MCF 10A (cell line): ENCODE results near the gene MYO18B. TPM values are rescaled to one million over a fixed set of nuclear protein-coding genes. Genes with fewer than 3 reads are reported as not detected.

Experiments
- BruUV-seq: library from RNA; stranded (reverse); fragments of 400-500 nt; replicated peaks from 2 replicates; lab custom pipeline; 2021; lab: Mats Ljungman, UMichigan
- CTCF ChIA-PET: fragments of 300-600 bp; sonication (Branson Sonifier 250); formaldehyde crosslinking; extraction: SDS; loops from one replicate; lab custom pipeline; 2021; ENCODE audit warnings: antibody characterized with exemption, inconsistent platforms; lab: Yijun Ruan, JAX
- POLR2A ChIA-PET: fragments of 300-600, 350-650 bp; sonication (Branson Sonifier 250); formaldehyde crosslinking; extraction: SDS; loops from one replicate; lab custom pipeline; 2020; ENCODE audit warnings: antibody characterized with exemption, inconsistent platforms; lab: Yijun Ruan, JAX
- DNase-seq: peaks from one replicate; pipeline ENCODE4 v3.0.0-alpha.2; 2018; ENCODE audit not compliant: unreplicated experiment
- H3K27ac Mint-ChIP-seq: one replicate; pipeline ENCODE4 v1.8.0; 2022; ENCODE audit warnings: mild to moderate bottlenecking, low read depth, mixed read lengths; ENCODE audit not compliant: unreplicated experiment
- H3K27me3 Mint-ChIP-seq: one replicate; pipeline ENCODE4 v1.8.0; 2022; ENCODE audit warnings: mixed read lengths; ENCODE audit not compliant: insufficient read depth, unreplicated experiment
- H3K36me3 Mint-ChIP-seq: one replicate; pipeline ENCODE4 v1.8.0; 2022; ENCODE audit warnings: mild to moderate bottlenecking, moderate library complexity, mixed read lengths; ENCODE audit not compliant: insufficient read depth, unreplicated experiment
- H3K4me1 Mint-ChIP-seq: one replicate; pipeline ENCODE4 v1.8.0; 2022; ENCODE audit warnings: mixed read lengths; ENCODE audit not compliant: insufficient read depth, unreplicated experiment
- H3K4me3 Mint-ChIP-seq: one replicate; pipeline ENCODE4 v1.8.0; 2022; ENCODE audit warnings: mild to moderate bottlenecking, moderate library complexity, mixed read lengths; ENCODE audit not compliant: unreplicated experiment
- H3K9me3 Mint-ChIP-seq: one replicate; pipeline ENCODE4 v1.8.0; 2022; ENCODE audit warnings: mixed read lengths; ENCODE audit not compliant: unreplicated experiment
- intact Hi-C: fragments of 100-400 bp; cut with micrococcal nuclease; formaldehyde crosslinking; loops from 2 replicates; pipeline ENCODE4 v1.14.1; 2022
- total RNA-seq: library from RNA; stranded (reverse); gene quantifications from 2 replicates; pipeline ENCODE4 v1.2.3, GENCODE V29; 2022
- TF ChIP-seq, protein P1 (sequence below): fragments of 200-600 bp; IDR thresholded peaks from one replicate; pipeline ENCODE4 v1.8.0; 2022; ENCODE audit warnings: antibody characterized with exemption, mild to moderate bottlenecking; ENCODE audit not compliant: unreplicated experiment

MYO18B gene
- total RNA-seq, 1 experiment from 2014 or later: 0.07 TPM

DNA sequence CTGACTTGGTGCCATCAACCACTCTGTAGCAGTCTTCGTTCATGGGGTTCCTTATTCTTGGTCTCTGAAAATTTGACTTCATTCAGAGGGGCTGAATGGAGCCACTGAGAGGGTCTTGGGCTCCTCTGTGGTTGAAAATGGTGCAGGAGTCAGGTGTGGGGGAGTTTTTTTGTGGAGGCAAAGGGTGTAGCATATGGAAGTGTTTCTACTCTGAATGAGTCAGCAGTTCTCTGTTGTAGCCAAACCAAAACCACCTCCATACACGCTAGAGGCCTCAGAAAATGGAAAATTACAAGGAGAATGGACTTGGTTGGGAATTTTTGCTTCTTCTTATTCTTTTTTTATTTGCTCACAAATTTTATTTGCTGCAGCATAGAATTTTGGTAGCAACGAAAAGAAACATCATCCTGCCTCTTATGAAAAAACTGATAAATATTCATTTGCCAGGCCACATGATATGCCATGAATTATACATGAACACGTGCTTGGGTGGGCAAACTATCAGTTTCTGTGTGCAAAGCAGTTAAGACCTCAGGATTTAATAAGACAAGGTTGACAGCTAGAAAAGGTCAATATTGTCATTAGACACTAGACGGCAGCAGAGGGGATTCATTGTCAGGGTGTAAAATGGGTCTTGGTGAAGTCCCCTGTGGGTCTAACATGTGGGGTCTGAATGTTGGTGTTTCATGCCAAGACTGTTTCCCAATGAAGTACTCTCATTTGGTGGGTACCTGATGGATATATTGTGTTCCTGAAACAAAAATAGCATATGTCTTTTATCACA is 111.7 kb downstream of the MYO18B start:
- CTCF ChIA-PET: interaction anchor here (0.6 kb wide), 1 partner anchor 1783 kb away, joined by 3 read pairs; no protein-coding TSS in a partner anchor
- H3K9me3 Mint-ChIP-seq: no peaks in the 10 kb centered on the region
- H3K4me1 Mint-ChIP-seq: no peaks in the 10 kb centered on the region
- H3K27me3 Mint-ChIP-seq: peaks cover 21% of the 10 kb centered on the region
- TF ChIP-seq, protein P1, sequence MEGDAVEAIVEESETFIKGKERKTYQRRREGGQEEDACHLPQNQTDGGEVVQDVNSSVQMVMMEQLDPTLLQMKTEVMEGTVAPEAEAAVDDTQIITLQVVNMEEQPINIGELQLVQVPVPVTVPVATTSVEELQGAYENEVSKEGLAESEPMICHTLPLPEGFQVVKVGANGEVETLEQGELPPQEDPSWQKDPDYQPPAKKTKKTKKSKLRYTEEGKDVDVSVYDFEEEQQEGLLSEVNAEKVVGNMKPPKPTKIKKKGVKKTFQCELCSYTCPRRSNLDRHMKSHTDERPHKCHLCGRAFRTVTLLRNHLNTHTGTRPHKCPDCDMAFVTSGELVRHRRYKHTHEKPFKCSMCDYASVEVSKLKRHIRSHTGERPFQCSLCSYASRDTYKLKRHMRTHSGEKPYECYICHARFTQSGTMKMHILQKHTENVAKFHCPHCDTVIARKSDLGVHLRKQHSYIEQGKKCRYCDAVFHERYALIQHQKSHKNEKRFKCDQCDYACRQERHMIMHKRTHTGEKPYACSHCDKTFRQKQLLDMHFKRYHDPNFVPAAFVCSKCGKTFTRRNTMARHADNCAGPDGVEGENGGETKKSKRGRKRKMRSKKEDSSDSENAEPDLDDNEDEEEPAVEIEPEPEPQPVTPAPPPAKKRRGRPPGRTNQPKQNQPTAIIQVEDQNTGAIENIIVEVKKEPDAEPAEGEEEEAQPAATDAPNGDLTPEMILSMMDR: peak; percentile 21
- intact Hi-C loops: loop anchor here (2.0 kb wide), 1 partner anchor 477 kb away; no protein-coding TSS in a partner anchor
- no peak overlapping the region for H3K27ac Mint-ChIP-seq
- no TSS peak for BruUV-seq
- peak; percentile 6 for DNase-seq
- H3K36me3 Mint-ChIP-seq: no peaks in the 10 kb centered on the region
- POLR2A ChIA-PET: no interaction called here
- no peak overlapping the region for H3K4me3 Mint-ChIP-seq

DNA sequence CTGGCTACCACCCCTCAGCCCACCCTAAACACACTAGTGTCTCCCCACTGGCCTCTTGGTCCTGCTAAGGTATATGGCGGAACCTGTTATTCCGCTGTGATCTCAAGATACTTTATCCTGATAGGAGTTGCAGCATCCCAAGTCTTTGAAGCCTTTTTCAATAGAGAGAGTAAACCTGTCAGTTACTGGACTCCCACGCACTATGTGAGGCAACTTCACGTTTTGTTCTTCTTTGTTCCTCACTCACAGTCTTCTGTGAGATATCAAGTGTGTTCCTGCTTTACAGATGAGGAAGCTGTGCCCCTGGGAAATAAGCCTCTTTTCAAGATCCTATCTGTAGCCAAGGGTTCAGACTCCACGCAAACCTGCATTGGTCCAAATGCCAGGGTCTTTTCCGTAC is 127.8 kb downstream of the MYO18B start:
- H3K9me3 Mint-ChIP-seq: peaks cover 7% of the 10 kb centered on the region
- no peak for DNase-seq
- no peak overlapping the region for H3K4me3 Mint-ChIP-seq
- ChIA-PET CTCF (no interaction called here), POLR2A (no interaction called here)
- TF ChIP-seq, protein P1: no peak
- intact Hi-C loops: no loop called here
- H3K4me1 Mint-ChIP-seq: no peaks in the 10 kb centered on the region
- H3K36me3 Mint-ChIP-seq: no peaks in the 10 kb centered on the region
- BruUV-seq: no TSS peak
- peaks cover 46% of the 10 kb centered on the region for H3K27me3 Mint-ChIP-seq
- H3K27ac Mint-ChIP-seq: no peak overlapping the region

DNA sequence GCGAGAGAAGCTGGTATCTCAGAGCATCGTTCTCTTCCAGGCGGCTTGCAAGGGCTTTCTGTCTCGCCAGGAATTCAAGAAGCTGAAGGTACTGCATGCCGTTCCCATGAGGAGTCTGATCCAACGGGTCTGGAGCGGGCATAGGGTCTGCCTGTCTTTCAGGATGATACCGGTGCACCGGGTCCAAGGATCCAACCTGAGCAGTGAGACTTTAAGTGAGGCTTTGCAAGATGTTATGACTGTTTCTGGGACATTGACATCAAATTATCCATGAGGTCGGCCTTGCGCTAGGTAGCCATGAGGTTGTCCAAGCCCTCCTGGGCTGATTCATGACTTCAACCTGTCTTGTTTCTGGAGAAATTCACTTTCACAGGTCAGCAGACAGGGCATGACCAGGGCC is 132.3 kb downstream of the MYO18B start:
- DNase-seq: no peak
- H3K36me3 Mint-ChIP-seq: no peaks in the 10 kb centered on the region
- no peak overlapping the region for H3K4me3 Mint-ChIP-seq
- intact Hi-C loops: no loop called here
- no peak overlapping the region for H3K27ac Mint-ChIP-seq
- no peaks in the 10 kb centered on the region for H3K4me1 Mint-ChIP-seq
- H3K27me3 Mint-ChIP-seq: peaks cover 68% of the 10 kb centered on the region
- ChIA-PET POLR2A (no interaction called here), CTCF (no interaction called here)
- TF ChIP-seq, protein P1: no peak
- no TSS peak for BruUV-seq
- no peaks in the 10 kb centered on the region for H3K9me3 Mint-ChIP-seq

DNA sequence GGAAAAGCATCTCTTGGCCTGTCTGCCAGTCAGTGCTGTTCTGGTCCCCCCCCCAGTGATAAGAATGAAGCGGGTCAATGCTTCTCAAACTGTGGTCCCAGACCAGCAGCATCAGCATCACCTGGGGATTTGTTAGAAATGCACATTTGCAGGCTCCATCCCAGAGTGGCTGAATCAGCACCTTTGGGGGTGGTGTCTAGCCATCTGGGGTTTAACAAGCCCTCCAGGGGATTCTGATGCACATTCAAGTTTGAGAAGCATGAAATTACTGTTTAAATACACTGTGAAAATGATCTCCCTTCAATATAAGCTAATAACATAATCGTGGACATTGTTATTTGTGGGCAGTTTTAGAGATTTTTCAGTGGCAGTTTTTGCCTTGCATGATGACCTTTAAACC is 133.5 kb downstream of the MYO18B start:
- no TSS peak for BruUV-seq

More for the DNA sequence above, 133.5 kb downstream of the MYO18B start:
- intact Hi-C loops: no loop called here
- H3K27ac Mint-ChIP-seq: no peak overlapping the region
- no peak overlapping the region for H3K4me3 Mint-ChIP-seq
- no peaks in the 10 kb centered on the region for H3K4me1 Mint-ChIP-seq
- no peaks in the 10 kb centered on the region for H3K9me3 Mint-ChIP-seq
- H3K36me3 Mint-ChIP-seq: no peaks in the 10 kb centered on the region
- POLR2A ChIA-PET: no interaction called here
- CTCF ChIA-PET: no interaction called here
- H3K27me3 Mint-ChIP-seq: peaks cover 76% of the 10 kb centered on the region
- TF ChIP-seq, protein P1: no peak
- DNase-seq: no peak
